Endodermal cell (in vitro differentiated cells): ENCODE data around the gene GGTA1. TPM values are rescaled to one million over a fixed set of nuclear protein-coding genes. Genes with fewer than 3 reads are reported as not detected.

Source experiments
- DNase-seq: peaks from one replicate; pipeline ENCODE4 v3.0.0-alpha.2; 2017
- H3K27ac ChIP-seq: 2 replicates; pipeline ENCODE4 v1.5.1; 2013; ENCODE audit warnings: mild to moderate bottlenecking, low read depth, low read length, moderate library complexity
- H3K27me3 ChIP-seq: 2 replicates; pipeline ENCODE4 v1.6.1; 2013; ENCODE audit warnings: mild to moderate bottlenecking, low read length, moderate library complexity; ENCODE audit not compliant: insufficient read depth, control insufficient read depth, poor library complexity, severe bottlenecking
- H3K36me3 ChIP-seq: 2 replicates; pipeline ENCODE4 v1.7.0; 2013; ENCODE audit warnings: mild to moderate bottlenecking, low read length, moderate library complexity; ENCODE audit not compliant: control insufficient read depth, insufficient read depth
- H3K4me1 ChIP-seq: one replicate; pipeline ENCODE4 v1.7.0; 2013; ENCODE audit warnings: low read length; ENCODE audit not compliant: control insufficient read depth, insufficient read depth
- H3K4me3 ChIP-seq: 2 replicates; pipeline ENCODE4 v1.5.1; 2013; ENCODE audit warnings: mild to moderate bottlenecking, low read length, moderate library complexity
- H3K9ac ChIP-seq: 2 replicates; pipeline ENCODE4 v1.6.1; 2013; ENCODE audit warnings: mild to moderate bottlenecking, low read length, moderate library complexity; ENCODE audit not compliant: poor library complexity, severe bottlenecking; ENCODE audit errors: extremely low read depth
- H3K9me3 ChIP-seq: 2 replicates; pipeline ENCODE4 v1.6.1; 2013; ENCODE audit warnings: mild to moderate bottlenecking, low read length, moderate library complexity; ENCODE audit not compliant: control insufficient read depth
- H3K27ac Mint-ChIP-seq: 2 replicates; pipeline ENCODE4 v1.8.0; 2020; ENCODE audit warnings: mixed read lengths
- H3K27me3 Mint-ChIP-seq: 2 replicates; pipeline ENCODE4 v1.8.0; 2021; ENCODE audit warnings: mild to moderate bottlenecking, mixed read lengths; ENCODE audit not compliant: insufficient read depth
- H3K36me3 Mint-ChIP-seq: 2 replicates; pipeline ENCODE4 v1.8.0; 2020; ENCODE audit warnings: low read depth, mixed read lengths
- H3K4me1 Mint-ChIP-seq: 2 replicates; pipeline ENCODE4 v1.8.0; 2020; ENCODE audit warnings: mixed read lengths
- H3K4me3 Mint-ChIP-seq: 2 replicates; pipeline ENCODE4 v1.8.0; 2020; ENCODE audit warnings: mild to moderate bottlenecking, moderate library complexity, mixed read lengths
- H3K9me3 Mint-ChIP-seq: 2 replicates; pipeline ENCODE4 v1.8.0; 2020; ENCODE audit warnings: mild to moderate bottlenecking, mixed read lengths
- CTCF ChIP-seq: fragments of 200-600 bp; sonication (generic); conservative IDR thresholded peaks from 2 replicates; pipeline ENCODE4 v1.5.0; 2021; ENCODE audit warnings: antibody characterized with exemption, mild to moderate bottlenecking
- WGBS, 2 experiments: methylation state at CpG; one replicate each; pipeline versions ENCODE4 v1.1.5 to v1.1.7; 2013; ENCODE audit warnings: missing lambda C conversion rate in 2 of 2, mixed read lengths in 1 of 2; ENCODE audit not compliant: insufficient coverage in 1 of 2, insufficient read length in 1 of 2; 5-methylcytosine and 5-hydroxymethylcytosine counted together
- total RNA-seq, 2 donors: library from RNA; stranded (reverse); fragmentation: NEBNext Ultra II Directional in 1 of 2; extraction: Animal tissue kit (Norgen Biotek cat#: 25700) in 1 of 2; gene quantifications; 2 replicates in 1 of 2; 3 replicates in 1 of 2; pipeline ENCODE4 v1.2.1, GENCODE V29; 2021

The GGTA1 gene
- total RNA-seq, 2 donors from 2014 or later, result not detected

GRCh38 chr9:121472446-121472845, 27.2 kb downstream of the GGTA1 start:
- Histone ChIP-seq H3K9me3 (no peaks in the 10 kb centered on the region), H3K4me3 (no peak overlapping the region), H3K27me3 (peaks cover 22% of the 10 kb centered on the region), H3K4me1 (no peaks in the 10 kb centered on the region), H3K36me3 (no peaks in the 10 kb centered on the region), H3K9ac (no peak overlapping the region), H3K27ac (no peak overlapping the region)
- no peak for TF ChIP-seq CTCF
- Mint-ChIP-seq H3K36me3 (no peaks in the 10 kb centered on the region), H3K9me3 (no peaks in the 10 kb centered on the region), H3K27ac (no peak overlapping the region), H3K27me3 (peaks cover 19% of the 10 kb centered on the region), H3K4me1 (peaks cover 8% of the 10 kb centered on the region), H3K4me3 (no peak overlapping the region)
- peak; percentile 79 for DNase-seq
- WGBS, 2 experiments, result 14 to 29% methylated on average over 3 to 5 of the region's 5 CpGs

GRCh38 chr9:121466142-121466541, 33.5 kb downstream of the GGTA1 start:
- H3K9me3 Mint-ChIP-seq, result no peaks in the 10 kb centered on the region
- H3K36me3 Mint-ChIP-seq, result no peaks in the 10 kb centered on the region
- no peak overlapping the region for H3K9ac ChIP-seq
- no peak for TF ChIP-seq CTCF
- H3K4me3 ChIP-seq, result no peak overlapping the region
- H3K27ac Mint-ChIP-seq, result no peak overlapping the region
- no peak overlapping the region for H3K4me3 Mint-ChIP-seq
- no peaks in the 10 kb centered on the region for H3K4me1 ChIP-seq
- H3K9me3 ChIP-seq, result no peaks in the 10 kb centered on the region
- no peak for DNase-seq
- peaks cover 11% of the 10 kb centered on the region for H3K27me3 ChIP-seq
- peaks cover 4% of the 10 kb centered on the region for H3K27me3 Mint-ChIP-seq
- no peaks in the 10 kb centered on the region for H3K36me3 ChIP-seq
- no peaks in the 10 kb centered on the region for H3K4me1 Mint-ChIP-seq
- H3K27ac ChIP-seq, result no peak overlapping the region
- WGBS, 2 experiments, result 66 to 67% methylated on average over 1 of the region's 1 CpG

GRCh38 chr9:121464968-121465367, 34.7 kb downstream of the GGTA1 start:
- Histone ChIP-seq H3K9me3 (no peaks in the 10 kb centered on the region), H3K27ac (no peak overlapping the region), H3K36me3 (no peaks in the 10 kb centered on the region), H3K4me3 (no peak overlapping the region), H3K27me3 (peaks cover 10% of the 10 kb centered on the region), H3K9ac (no peak overlapping the region), H3K4me1 (no peaks in the 10 kb centered on the region)
- Mint-ChIP-seq H3K9me3 (no peaks in the 10 kb centered on the region), H3K27me3 (peaks cover 2% of the 10 kb centered on the region), H3K36me3 (no peaks in the 10 kb centered on the region), H3K4me3 (no peak overlapping the region), H3K27ac (no peak overlapping the region), H3K4me1 (no peaks in the 10 kb centered on the region)
- DNase-seq, result no peak
- no peak for TF ChIP-seq CTCF
- 83 to 94% methylated on average over 4 of the region's 4 CpGs for WGBS, 2 experiments
